ENCODE data around the gene KIAA1586.
"Not testable (repeated sequence)": the region's sequence is repeated elsewhere in the genome, so short reads cannot be mapped to it uniquely, and the experiment has no call there.

- TF ChIP-seq, protein P1, sequence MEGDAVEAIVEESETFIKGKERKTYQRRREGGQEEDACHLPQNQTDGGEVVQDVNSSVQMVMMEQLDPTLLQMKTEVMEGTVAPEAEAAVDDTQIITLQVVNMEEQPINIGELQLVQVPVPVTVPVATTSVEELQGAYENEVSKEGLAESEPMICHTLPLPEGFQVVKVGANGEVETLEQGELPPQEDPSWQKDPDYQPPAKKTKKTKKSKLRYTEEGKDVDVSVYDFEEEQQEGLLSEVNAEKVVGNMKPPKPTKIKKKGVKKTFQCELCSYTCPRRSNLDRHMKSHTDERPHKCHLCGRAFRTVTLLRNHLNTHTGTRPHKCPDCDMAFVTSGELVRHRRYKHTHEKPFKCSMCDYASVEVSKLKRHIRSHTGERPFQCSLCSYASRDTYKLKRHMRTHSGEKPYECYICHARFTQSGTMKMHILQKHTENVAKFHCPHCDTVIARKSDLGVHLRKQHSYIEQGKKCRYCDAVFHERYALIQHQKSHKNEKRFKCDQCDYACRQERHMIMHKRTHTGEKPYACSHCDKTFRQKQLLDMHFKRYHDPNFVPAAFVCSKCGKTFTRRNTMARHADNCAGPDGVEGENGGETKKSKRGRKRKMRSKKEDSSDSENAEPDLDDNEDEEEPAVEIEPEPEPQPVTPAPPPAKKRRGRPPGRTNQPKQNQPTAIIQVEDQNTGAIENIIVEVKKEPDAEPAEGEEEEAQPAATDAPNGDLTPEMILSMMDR (IDR thresholded peaks at IDR 0.05): not testable (repeated sequence)
- TF ChIP-seq POLR2A (IDR thresholded peaks at IDR 0.05): not testable (repeated sequence)
These were observed 728 bp downstream of the KIAA1586 start for GRCh38 chr6:57047257-57047585.

All from adrenal gland (tissue), 5 donors.